Activated CD4-positive, alpha-beta memory T cell treated with anti-CD3 and anti-CD28 coated beads for 36 hours (primary cell): ENCODE measurements around the gene TSPAN14. TPM values are rescaled to one million over a fixed set of nuclear protein-coding genes. Genes with fewer than 3 reads are reported as not detected.

Experiments
- CTCF ChIA-PET: fragments of 350-600 bp; sonication (Branson Sonifier 250); formaldehyde crosslinking; loops from one replicate; lab custom pipeline; 2021; ENCODE audit warnings: antibody characterized with exemption, inconsistent platforms; lab: Charles Lee
- POLR2A ChIA-PET: fragments of 350-600 bp; sonication (Branson Sonifier 250); formaldehyde crosslinking; loops from one replicate; lab custom pipeline; 2021; ENCODE audit warnings: antibody characterized with exemption; lab: Charles Lee
- DNase-seq: peaks from one replicate; pipeline ENCODE4 v3.0.0-alpha.2; 2020
- H3K27ac Mint-ChIP-seq: one replicate; pipeline ENCODE4 v1.8.0; 2021; ENCODE audit warnings: mixed read lengths
- H3K27me3 Mint-ChIP-seq: one replicate; pipeline ENCODE4 v1.8.0; 2021; ENCODE audit warnings: mixed read lengths
- H3K36me3 Mint-ChIP-seq: one replicate; pipeline ENCODE4 v1.8.0; 2021; ENCODE audit warnings: mixed read lengths
- H3K4me1 Mint-ChIP-seq: one replicate; pipeline ENCODE4 v1.8.0; 2021; ENCODE audit warnings: low read depth, mixed read lengths
- H3K4me3 Mint-ChIP-seq: one replicate; pipeline ENCODE4 v1.8.0; 2021; ENCODE audit warnings: mild to moderate bottlenecking, mixed read lengths
- H3K9me3 Mint-ChIP-seq: one replicate; pipeline ENCODE4 v1.8.0; 2021; ENCODE audit warnings: mixed read lengths
- intact Hi-C: fragments of 100-400 bp; cut with micrococcal nuclease; formaldehyde crosslinking; loops from one replicate; pipeline ENCODE4 v1.15.1; 2023
- total RNA-seq, 2 experiments: library from RNA; stranded (reverse); gene quantifications; one replicate each; pipeline ENCODE4 v1.2.3, GENCODE V29; 2021

Gene TSPAN14
- total RNA-seq, 2 experiments from 2014 or later = 48.9 to 51.8 TPM

DNA sequence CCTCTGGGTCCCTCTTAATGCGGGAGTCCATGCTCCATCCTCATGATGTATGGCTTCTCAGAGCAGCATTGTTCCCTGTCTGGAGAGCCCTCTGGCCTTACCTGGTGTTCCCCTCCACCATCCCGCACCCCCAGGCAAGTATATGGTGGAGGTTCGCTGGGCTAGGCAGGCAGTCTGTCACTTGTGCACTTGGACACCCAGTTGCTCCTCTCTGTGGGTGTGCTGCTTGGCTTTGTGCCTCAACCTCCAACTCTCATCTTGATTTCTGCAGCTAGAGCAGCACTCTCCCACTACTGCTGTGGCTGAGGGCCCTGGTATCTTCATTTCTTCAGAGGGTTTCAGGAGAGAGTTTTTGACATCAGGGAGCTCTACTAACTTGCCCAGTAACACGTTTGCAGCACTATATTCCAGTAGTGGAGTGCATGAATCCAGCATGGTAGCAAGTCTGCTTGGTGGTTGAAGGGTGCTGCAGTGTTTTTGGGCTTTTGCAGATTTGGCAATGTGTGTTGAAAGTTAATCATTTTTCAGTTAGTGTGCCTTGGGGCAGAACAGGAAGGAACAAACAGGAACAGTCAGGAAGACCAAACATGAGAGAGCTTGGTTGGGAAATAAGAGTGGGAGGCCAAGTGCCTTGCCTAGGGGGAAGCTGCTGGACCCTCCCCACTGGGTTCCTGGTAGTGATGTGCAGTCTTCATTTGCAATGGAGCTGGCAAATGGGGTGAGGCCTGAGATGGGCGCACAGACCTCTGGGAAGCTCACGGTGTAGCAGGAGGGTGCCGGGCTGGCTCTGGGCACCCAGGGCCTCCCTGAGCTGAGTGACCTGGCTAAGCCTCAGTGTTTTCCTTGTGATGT is 37.4 kb downstream of the TSPAN14 start:
- intact Hi-C loops = no loop called here

DNA sequence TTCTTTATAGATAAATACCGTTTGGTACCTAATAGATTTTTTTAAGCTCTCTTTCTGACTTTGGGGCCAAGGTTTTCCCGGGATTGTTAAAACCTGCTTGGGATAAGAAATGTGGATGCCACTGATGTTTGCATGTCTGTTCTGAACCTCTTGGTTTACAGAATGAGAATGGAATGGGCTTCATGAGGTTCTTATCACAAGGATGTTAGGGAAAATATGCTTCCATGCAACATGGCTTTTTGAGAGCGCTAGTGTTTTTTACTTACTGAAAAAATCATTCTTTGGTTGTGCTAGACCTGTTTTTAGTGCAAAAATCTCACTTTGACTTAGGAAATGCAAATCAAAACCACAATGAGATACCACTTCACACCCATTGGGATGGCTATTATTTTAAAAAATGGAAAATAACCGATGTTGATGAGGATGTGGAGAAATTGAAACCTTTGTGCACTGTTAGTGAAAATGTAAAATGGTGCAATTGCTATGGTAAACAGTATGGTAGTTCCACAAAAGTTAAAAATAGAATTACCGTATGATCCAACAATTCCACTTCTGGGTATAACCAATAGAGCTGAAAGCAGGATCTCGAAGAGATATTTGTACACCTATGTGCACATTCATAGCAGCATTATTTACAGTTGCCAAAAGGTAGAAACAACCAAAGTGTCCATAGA is 38.9 kb downstream of the TSPAN14 start:
- Mint-ChIP-seq H3K4me1 (peaks cover 99% of the 10 kb centered on the region), H3K4me3 (peak overlapping the region; percentile 36), H3K9me3 (peaks cover 5% of the 10 kb centered on the region), H3K36me3 (peaks cover 56% of the 10 kb centered on the region), H3K27me3 (no peaks in the 10 kb centered on the region), H3K27ac (peak overlapping the region; percentile 88)
- DNase-seq = no peak
- intact Hi-C loops = loop anchor here (1.0 kb wide), 1 partner anchor 8 kb away; no protein-coding TSS in a partner anchor
- ChIA-PET POLR2A (interaction anchor here (1.0 to 1.7 kb wide), 3 partner anchors 27 to 36 kb away, joined by 4 to 8 read pairs (median 7); no protein-coding TSS in a partner anchor), CTCF (interaction anchor here (0.8 to 3.1 kb wide), 9 partner anchors 8 to 48 kb away, joined by 3 to 28 read pairs (median 4); no protein-coding TSS in a partner anchor)

More for the DNA sequence above, 37.4 kb downstream of the TSPAN14 start:
- ChIA-PET POLR2A (interaction anchor here (0.6 to 0.8 kb wide), 2 partner anchors 20 to 32 kb away, joined by 4 to 5 read pairs; no protein-coding TSS in a partner anchor), CTCF (interaction anchor here (0.6 to 3.1 kb wide), 5 partner anchors 14 to 47 kb away, joined by 3 to 28 read pairs (median 5); no protein-coding TSS in a partner anchor)
- no peak for DNase-seq
- H3K4me1 Mint-ChIP-seq = peaks cover 99% of the 10 kb centered on the region
- no peaks in the 10 kb centered on the region for H3K27me3 Mint-ChIP-seq
- peak overlapping the region; percentile 89 for H3K27ac Mint-ChIP-seq
- H3K36me3 Mint-ChIP-seq = peaks cover 52% of the 10 kb centered on the region
- no peak overlapping the region for H3K4me3 Mint-ChIP-seq
- peaks cover under 1% of the 10 kb centered on the region for H3K9me3 Mint-ChIP-seq

DNA sequence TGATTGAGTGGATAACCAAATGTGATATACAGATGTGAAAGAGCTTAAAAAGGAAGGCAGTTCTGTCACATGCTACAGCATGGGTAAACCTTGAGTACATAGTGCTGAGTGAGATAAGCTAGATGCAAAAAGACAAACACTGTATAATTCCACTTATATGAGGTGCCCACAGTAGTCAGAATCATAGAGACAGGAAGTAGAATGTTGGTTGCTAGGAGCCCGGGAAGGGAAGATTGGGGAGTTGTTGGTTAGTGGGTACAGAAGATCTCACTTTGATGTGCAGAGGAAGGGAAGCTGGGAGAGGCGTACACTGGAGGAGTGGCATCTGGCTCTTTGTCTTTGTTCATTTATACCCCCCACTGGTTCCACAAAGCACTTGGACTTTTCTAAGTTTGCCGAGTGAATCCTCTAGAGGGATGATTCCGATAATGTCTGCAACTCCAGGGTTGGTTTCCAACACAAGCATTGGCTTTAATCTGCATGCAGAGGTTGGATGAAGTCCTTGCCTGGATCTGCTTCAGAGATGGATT is 39.5 kb downstream of the TSPAN14 start:
- Mint-ChIP-seq H3K4me1 (peaks cover 99% of the 10 kb centered on the region), H3K27ac (peak overlapping the region; percentile 88), H3K36me3 (peaks cover 56% of the 10 kb centered on the region), H3K9me3 (peaks cover 5% of the 10 kb centered on the region), H3K27me3 (no peaks in the 10 kb centered on the region), H3K4me3 (peak overlapping the region; percentile 18)
- ChIA-PET POLR2A (interaction anchor here (1.0 to 1.7 kb wide), 3 partner anchors 28 to 37 kb away, joined by 4 to 8 read pairs (median 7); no protein-coding TSS in a partner anchor), CTCF (interaction anchor here (0.8 to 3.1 kb wide), 8 partner anchors 9 to 49 kb away, joined by 3 to 28 read pairs (median 4); no protein-coding TSS in a partner anchor)
- intact Hi-C loops = loop anchor here (1.0 kb wide), 1 partner anchor 8 kb away; no protein-coding TSS in a partner anchor
- no peak for DNase-seq

DNA sequence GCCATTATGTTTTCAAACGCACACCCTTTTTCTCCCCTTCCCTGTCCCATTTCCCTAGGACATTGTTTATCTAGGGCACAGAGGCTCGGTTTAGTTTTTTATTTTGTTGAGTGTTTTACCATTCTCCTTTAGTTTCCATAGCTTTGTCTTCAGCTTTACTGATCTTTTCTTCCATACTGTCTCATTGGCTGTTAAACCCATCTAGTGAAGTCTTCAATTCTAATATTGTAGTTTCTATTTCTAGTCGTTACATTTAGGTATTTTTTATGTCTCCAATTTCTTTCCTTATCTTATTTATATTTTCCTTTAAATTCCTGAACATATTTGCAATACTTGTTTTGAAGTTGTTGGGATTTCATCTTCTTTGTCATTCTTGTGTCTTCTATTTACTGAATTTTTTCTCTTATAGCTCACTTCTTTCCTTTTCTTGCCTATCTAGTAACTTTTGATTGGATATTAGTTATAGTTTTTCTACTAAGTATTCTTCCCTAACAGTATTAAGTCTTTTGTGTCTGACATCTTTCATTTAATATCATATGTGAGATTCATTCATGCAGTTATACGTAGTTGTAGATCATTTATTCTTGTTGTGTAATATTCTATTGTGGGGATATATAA is 42.6 kb downstream of the TSPAN14 start:
- no peak for DNase-seq
- peaks cover 97% of the 10 kb centered on the region for H3K4me1 Mint-ChIP-seq
- CTCF ChIA-PET = interaction anchor here (1.0 to 21.6 kb wide), 4 partner anchors 9 to 118 kb away, joined by 3 to 1168 read pairs (median 12); partner anchors contain the start of gene TSPAN14
- peaks cover 5% of the 10 kb centered on the region for H3K9me3 Mint-ChIP-seq
- intact Hi-C loops = no loop called here
- peak overlapping the region; percentile 93 for H3K27ac Mint-ChIP-seq
- H3K27me3 Mint-ChIP-seq = no peaks in the 10 kb centered on the region
- POLR2A ChIA-PET = interaction anchor here (1.2 kb wide), 1 partner anchor 30 kb away, joined by 3 read pairs; no protein-coding TSS in a partner anchor
- H3K4me3 Mint-ChIP-seq = no peak overlapping the region
- H3K36me3 Mint-ChIP-seq = peaks cover 36% of the 10 kb centered on the region

DNA sequence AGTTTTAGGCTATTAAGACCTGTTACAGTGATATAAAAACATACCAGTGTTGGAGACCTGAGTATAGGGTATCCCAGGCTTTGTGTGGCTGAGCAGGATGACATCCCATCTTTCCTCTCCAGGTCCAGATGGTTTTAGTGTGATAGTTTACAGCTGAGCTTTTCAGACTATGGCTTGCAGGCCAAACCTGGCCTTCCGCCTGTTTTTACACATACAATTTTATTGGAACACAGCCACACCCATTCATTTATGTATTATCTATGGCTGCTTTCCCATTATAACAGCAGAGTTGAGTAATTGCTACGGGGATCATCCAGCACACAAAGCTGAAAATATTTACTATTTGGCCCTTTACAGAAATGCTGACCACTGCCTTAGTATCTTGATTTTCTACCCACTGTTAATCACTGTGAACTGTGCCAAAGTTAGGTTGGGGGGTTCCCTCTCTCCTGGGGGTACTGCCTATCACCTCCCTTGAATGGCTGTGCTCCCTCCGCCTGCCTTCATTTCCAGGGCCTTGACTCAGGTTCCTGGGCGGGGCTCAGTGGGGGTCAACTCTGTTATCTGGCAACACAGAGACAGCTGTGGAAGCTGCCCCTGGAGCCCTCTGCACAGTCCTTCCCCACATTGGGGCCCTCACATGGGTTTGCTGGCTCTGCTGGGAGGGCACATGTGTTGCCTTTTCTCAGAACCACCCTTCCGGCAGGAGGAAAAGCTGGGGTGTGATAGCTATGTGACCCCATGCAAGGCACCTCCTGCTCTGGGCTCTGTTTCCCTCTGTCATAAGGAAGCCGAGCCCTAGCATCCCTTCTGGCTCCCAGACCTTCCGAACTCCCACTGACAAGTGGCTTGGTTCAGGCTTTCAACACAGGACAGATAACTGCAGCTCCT is 43.3 kb downstream of the TSPAN14 start:
- no peak for DNase-seq
- Mint-ChIP-seq H3K27me3 (no peaks in the 10 kb centered on the region), H3K9me3 (peaks cover 5% of the 10 kb centered on the region), H3K4me3 (peak overlapping the region; percentile 40), H3K27ac (peak overlapping the region; percentile 93), H3K4me1 (peaks cover 97% of the 10 kb centered on the region), H3K36me3 (peaks cover 32% of the 10 kb centered on the region)
- ChIA-PET CTCF (interaction anchor here (1.0 to 21.6 kb wide), 7 partner anchors 8 to 119 kb away, joined by 3 to 1168 read pairs (median 10); partner anchors contain the start of gene TSPAN14), POLR2A (interaction anchor here (1.2 to 4.8 kb wide), 3 partner anchors 12 to 34 kb away, joined by 3 to 36 read pairs (median 6); no protein-coding TSS in a partner anchor)
- intact Hi-C loops = loop anchor here (1.0 kb wide), 2 partner anchors 12 to 26 kb away; no protein-coding TSS in a partner anchor

DNA sequence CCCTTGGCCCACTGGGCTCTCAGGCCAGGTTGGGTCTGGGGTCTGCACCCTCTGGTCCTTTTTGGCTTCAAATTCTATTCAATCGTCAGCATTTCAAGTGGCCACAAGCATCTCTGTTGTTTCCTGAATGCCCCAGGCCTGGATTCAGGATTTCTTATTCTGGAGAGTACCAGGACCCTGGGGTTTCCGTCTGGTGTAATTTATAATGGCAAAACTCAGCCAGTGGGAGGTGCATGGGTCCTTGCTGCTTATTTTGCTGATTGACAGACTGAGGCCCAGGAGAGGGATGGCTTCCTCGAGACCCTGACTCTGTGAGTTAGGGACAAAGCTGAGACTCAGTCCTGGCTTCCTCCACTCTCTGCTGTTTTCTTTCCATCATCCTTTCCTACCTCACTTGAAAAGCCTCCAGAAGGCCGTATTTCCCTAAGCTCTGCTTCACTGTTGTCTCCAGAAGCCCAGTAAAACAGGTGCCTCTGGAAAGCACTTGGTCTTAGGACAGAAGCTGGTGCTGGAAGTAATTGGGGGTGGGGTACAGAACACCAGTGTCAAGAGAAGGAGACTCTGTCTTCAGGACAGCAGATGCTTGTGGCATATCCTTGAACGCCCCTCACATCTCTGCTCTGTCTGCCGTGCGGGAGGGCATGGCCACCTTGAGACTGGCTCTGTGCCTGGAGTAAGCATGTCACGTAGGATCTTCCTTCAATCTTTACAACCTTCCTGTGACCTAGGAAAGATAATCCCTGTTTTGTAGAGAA is 44.1 kb downstream of the TSPAN14 start:
- Mint-ChIP-seq H3K9me3 (peaks cover 5% of the 10 kb centered on the region), H3K4me3 (peak overlapping the region; percentile 40), H3K36me3 (peaks cover 30% of the 10 kb centered on the region), H3K27me3 (no peaks in the 10 kb centered on the region), H3K27ac (peak overlapping the region; percentile 93), H3K4me1 (peaks cover 97% of the 10 kb centered on the region)
- intact Hi-C loops = loop anchor here (1.0 kb wide), 2 partner anchors 13 to 27 kb away; no protein-coding TSS in a partner anchor
- no peak for DNase-seq
- ChIA-PET POLR2A (interaction anchor here (0.7 to 4.8 kb wide), 8 partner anchors 12 to 54 kb away, joined by 3 to 36 read pairs (median 5); no protein-coding TSS in a partner anchor), CTCF (interaction anchor here (0.8 to 21.6 kb wide), 8 partner anchors 7 to 123 kb away, joined by 3 to 1168 read pairs (median 7); partner anchors contain the start of gene TSPAN14)

DNA sequence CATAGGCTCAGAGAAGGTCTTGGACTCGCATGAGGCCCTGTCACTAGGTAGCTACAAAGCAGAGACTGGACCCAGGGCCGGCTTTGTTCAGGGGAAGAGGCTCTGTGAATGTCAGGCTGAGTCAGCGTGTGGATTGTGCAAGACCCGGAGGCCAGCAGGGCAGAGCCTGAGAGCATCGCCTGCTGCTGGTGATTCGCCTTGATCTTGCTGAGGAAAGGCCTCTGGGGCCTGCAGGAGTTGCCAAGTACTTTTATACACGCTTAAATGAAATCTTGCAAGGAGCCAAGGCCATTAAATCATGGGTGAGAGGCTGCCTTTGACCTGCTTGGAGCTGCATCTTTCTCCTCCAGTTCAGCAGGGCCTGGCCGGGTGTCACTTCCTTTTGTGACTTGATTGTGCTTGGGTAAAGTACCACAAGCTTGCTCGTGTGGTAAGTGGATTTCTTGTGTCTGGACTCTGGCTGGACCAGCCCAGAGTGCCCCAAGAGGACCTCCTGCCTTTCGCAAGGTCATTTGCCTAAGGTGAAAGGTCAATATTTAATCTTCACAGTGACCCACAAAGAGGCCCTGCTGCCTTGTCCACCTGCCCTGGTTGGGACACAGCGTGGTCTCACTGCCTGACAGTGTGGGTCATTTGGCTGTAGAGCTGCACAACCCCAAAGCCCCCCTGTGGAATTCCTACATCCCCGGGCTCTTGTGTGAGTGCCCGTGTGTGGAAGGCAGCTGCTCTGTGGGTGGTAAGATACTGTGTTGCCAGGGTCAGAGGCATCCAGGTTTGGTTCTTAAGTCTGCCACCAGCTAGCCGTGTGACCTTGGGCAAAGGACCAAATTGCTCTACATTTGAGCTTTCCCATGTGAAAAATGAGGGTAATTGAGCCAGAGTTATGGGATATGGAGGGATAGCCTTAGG is 45.0 kb downstream of the TSPAN14 start:
- Mint-ChIP-seq H3K4me3 (peak overlapping the region; percentile 40), H3K9me3 (peaks cover 5% of the 10 kb centered on the region), H3K36me3 (peaks cover 26% of the 10 kb centered on the region), H3K27ac (peak overlapping the region; percentile 93), H3K4me1 (peaks cover 97% of the 10 kb centered on the region), H3K27me3 (no peaks in the 10 kb centered on the region)
- peak; percentile 88 for DNase-seq
- POLR2A ChIA-PET = interaction anchor here (0.6 to 4.8 kb wide), 11 partner anchors 13 to 54 kb away, joined by 3 to 36 read pairs (median 4); no protein-coding TSS in a partner anchor
- intact Hi-C loops = loop anchor here (1.0 kb wide), 2 partner anchors 14 to 28 kb away; no protein-coding TSS in a partner anchor
- CTCF ChIA-PET = interaction anchor here (0.8 to 21.6 kb wide), 7 partner anchors 10 to 124 kb away, joined by 3 to 1168 read pairs (median 4); partner anchors contain the start of gene TSPAN14

DNA sequence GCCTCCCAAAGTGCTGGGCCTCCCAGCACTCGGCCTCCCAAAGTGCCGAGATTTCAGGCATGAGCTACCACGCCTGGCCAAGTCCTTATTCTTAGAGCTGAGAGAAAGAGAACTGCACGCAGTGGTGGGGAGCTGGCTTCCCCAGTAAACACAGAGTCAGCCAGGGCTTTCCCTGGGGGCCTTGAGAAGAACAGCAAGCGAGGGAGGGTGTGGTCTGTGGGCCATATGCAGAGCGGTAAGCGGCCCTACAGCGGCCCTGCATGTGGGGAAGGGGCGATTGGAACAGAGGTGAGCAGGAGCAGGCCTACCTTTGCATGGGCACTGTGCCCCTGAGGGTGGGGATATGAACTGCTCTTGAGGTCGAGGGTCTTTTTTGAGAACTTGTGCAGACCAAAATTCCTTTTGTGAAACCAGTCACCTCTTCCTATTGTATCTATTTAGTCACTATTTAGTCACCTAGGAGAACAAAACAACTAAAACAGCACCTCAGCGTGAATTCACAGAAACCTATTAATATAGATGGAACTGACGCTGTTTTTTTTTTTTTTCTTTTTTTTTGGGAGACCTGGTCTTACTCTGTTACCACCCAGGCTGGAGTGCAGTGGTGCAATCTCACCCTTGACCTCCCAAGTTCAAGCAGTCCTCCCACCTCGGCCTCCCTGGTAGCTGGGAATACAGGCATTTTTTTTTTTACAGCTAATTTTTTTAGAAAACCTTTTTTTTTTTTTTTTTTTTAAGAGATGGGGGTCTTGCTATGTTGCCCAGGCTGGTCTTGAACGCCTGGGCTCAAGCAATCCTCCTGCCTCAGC is 46.7 kb downstream of the TSPAN14 start:
- DNase-seq = peak; percentile 64
- intact Hi-C loops = loop anchor here (1.0 kb wide), 2 partner anchors 41 to 47 kb away; no protein-coding TSS in a partner anchor
- peak overlapping the region; percentile 16 for H3K4me3 Mint-ChIP-seq
- H3K36me3 Mint-ChIP-seq = peaks cover 16% of the 10 kb centered on the region
- no peaks in the 10 kb centered on the region for H3K27me3 Mint-ChIP-seq
- H3K9me3 Mint-ChIP-seq = peaks cover 5% of the 10 kb centered on the region
- H3K4me1 Mint-ChIP-seq = peaks cover 97% of the 10 kb centered on the region
- ChIA-PET CTCF (interaction anchor here (0.6 to 21.6 kb wide), 6 partner anchors 14 to 87 kb away, joined by 3 to 1168 read pairs (median 4); partner anchors contain the start of gene TSPAN14), POLR2A (interaction anchor here (0.6 to 4.8 kb wide), 8 partner anchors 15 to 57 kb away, joined by 3 to 36 read pairs (median 6); no protein-coding TSS in a partner anchor)
- peak overlapping the region; percentile 93 for H3K27ac Mint-ChIP-seq
